ENCODE measurements around the gene PADI6. TPM values are rescaled to one million over a fixed set of nuclear protein-coding genes. Genes with fewer than 3 reads are reported as not detected.

PADI6 gene
- total RNA-seq, 1 experiment from 2014 or later, result not detected

DNA sequence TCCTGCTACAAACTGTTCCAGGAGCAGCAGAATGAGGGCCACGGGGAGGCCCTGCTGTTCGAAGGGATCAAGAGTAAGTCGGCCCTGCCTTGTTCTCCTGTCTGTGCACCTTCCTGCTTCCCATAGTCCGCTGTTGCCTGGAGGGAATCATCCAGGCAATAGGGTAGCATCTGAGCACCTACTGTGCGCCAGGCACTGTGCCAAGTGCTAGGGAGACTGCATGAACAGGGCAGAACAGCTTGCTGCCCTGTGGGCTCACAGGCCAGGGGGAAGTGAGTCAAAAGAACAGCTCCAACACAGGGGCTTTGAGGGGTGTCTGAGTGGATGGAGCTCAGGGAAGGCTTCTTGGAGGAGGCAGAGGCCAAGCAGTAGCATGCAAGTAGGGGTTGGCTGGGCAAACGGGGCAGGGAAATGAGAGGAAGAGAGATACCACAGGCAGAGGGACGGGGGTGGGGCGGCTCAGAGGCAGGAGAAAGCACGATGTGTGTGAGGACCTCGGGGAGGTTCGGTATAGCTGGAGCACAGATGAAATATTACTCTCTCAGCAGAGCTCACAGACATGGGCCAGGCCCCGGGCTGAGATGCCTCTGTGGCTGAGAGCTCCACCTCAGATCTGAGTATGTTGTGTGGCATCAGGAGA, 15.5 kb upstream of the PADI6 start:
- no peak for DNase-seq (ENCODE audit: low read depth)

DNA sequence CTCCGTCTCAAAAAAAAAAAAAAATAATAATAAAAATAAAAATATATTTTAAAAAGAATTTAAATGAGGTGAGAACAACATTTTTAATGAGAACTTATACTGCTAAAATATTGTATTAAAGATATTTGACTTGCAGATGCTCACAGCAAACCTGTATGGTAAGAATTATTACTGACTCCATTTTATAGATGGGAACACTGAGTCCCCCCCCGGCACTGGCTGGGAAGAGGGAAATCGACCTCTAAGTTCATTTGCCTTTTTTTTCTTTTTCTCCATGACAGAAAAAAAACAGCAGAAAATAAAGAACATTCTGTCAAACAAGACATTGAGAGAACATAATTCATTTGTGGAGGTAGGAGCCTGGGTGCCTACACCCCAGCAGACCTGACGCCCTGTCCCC, 13.4 kb upstream of the PADI6 start:
- DNase-seq (ENCODE audit: low read depth), result no peak

DNA sequence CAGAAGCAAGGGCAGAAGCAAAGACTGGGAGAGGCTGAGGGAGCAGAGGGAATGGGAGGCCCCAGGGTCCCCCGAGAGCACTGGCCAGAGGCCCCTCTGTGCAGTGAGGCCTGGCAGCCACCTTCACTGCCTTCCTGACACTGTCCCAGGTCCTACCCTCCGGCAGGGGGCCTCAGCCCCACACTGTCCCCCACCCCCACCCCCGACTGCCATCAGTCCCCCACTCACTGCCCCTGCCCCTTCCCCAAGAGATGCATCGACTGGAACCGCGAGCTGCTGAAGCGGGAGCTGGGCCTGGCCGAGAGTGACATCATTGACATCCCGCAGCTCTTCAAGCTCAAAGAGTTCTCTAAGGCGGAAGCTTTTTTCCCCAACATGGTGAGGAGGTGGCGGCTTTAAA, 13.0 kb upstream of the PADI6 start:
- no peak for DNase-seq (ENCODE audit: low read depth)

DNA sequence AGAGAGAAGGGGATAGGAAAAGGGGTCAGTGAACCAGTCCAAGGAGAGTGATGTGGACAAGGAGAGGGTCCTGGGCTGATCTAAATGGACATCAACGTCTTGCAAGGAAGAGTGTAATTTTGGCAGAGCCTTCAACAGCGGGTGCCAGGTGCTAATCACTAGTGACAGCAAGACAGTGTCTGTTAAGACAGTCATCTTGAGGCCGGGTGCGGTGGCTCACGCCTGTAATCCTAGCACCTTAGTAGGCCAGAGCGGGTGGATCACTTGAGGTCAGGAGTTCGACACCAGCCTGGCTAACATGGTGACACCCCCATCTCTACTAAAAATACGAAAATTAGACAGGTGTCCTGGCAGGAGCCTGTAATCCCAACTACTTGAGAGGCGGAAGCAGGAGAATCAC, 12.2 kb upstream of the PADI6 start:
- DNase-seq (ENCODE audit: low read depth), result no peak

DNA sequence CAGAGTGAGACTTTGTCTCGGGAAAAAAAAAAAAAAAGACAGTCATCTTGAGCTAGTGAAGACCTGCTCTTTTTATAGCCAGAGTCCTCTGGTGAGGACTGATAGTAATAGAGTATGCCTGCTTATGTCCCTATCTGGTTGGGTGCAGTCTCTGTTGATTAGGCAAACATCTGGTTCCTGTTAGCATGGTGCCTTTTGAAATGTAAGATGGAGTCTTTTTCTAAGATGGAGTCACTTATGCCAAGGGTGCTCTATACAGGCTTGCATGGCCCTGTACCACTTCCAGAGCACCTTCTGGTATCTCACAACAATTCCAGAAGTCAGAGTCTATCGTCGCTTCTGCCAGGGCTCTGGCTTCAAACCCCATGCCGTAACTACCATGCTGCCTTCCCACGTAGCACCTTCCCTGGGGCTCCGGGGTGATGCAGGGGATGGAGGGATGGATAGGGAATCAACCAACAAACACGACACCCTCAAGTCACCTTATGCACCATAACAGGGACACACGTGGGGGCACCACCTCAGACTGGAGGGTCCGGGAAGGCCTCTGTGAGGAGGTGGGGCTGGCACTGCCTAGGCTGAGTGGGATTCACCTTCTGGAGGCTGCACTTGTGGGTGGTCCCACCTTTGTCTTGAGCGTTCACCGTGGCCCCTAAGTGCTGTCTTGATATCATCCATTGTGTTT, 11.6 kb upstream of the PADI6 start:
- no peak for DNase-seq (ENCODE audit: low read depth)

DNA sequence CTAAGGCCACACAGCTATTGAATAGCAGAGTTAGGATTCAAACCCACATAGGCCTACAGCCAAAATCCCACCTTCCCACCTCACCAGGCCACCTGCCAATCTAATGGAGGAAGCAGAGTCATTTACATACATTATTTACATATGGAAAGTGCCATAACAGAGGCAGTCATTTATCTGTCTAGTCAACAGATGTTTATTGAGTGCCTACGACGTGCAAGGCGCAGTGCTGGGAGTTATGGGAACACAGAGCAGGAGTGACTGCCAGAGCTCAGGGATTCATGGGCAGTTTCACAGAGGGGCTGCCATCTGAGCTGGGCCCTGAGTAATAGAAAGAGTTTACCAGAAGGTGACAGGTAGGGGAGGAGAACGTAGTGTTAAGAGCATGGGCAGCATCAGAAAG, 10.3 kb upstream of the PADI6 start:
- no peak for DNase-seq (ENCODE audit: low read depth)

DNA sequence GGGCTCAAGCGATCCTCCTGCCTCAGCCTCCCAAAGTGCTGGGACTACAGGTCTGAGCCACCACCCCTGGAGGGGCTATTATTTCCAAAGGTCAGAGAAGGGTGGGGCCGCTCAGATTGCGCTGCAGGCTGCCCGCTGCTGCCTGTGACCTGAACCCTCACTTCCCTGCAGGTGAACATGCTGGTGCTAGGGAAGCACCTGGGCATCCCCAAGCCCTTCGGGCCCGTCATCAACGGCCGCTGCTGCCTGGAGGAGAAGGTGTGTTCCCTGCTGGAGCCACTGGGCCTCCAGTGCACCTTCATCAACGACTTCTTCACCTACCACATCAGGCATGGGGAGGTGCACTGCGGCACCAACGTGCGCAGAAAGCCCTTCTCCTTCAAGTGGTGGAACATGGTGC, 8.6 kb upstream of the PADI6 start:
- DNase-seq (ENCODE audit: low read depth), result no peak

DNA sequence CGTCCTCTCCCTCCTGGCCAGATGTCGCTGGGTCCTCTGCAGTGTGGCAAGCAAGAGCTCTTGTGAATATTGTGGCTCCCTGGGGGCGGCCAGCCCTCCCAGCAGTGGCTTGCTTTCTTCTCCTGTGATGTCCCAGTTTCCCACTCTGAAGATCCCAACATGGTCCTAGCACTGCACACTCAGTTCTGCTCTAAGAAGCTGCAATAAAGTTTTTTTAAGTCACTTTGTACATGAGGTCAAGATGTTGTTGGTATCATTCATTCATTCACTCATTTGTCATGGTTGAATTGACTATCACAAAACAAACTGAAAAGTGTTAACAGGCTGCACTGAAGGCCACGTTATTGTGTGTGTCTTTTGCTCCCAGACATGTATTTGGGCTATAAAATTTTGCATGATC, 8.2 kb upstream of the PADI6 start:
- no peak for DNase-seq (ENCODE audit: low read depth)

DNA sequence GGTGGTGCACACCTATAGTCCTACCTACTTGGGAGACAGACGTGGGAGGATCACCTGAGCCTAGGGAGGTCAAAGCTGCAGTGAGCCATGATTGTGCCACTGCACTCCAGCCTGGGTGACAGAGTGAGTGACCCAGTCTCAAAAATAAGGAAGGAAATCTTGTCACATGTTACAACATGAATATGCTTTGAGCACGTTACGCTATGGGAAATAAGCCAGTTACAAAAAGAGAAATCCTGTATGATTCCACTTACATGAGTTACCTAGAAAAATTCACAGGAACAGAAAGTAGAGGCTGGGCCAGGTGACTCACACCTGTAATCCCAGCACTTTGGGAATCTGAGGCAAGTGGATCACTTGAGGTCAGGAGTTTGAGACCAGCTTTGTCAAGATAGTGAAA, 6.7 kb upstream of the PADI6 start:
- DNase-seq (ENCODE audit: low read depth), result no peak

DNA sequence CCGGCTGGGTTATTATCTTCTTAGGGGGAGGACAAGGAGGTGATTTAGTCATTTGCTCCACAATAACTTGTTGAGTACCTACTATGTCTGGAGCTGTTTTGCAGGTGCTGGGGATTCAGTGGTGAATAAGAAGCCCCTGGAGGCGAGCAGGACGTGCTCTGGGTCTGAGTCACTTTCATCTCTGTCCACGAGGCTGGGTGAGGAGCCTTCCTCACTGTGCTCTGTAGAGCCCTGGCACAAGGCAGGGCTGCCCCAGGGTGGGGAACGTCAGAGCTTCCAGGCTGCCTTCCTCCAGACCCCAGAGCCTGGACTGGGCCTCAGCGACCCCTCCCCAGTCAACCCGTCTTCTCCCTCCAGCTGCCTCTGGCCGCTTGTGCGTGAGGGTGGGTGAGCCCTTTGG, 2.5 kb upstream of the PADI6 start:
- peak; percentile 82 for DNase-seq (ENCODE audit: low read depth)

DNA sequence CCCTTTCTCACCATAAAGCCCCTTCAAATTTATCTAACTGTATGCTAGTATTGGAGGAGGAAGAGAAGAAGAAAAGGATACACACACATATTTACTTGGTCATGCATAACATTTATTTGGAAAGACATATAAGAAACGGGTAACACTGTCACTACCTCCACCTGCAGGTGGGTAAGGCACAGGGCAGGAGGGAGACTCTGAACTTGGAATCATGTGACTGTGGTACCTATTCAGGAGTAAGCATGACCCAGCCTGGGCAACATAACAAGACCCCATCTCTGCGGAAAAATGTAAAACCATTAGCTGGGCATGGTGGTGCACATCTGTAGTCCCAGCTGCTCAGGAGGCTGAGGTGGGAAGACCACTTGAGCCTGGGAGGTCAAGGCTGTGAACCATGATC, 1.4 kb upstream of the PADI6 start:
- DNase-seq (ENCODE audit: low read depth), result peak; percentile 24

DNA sequence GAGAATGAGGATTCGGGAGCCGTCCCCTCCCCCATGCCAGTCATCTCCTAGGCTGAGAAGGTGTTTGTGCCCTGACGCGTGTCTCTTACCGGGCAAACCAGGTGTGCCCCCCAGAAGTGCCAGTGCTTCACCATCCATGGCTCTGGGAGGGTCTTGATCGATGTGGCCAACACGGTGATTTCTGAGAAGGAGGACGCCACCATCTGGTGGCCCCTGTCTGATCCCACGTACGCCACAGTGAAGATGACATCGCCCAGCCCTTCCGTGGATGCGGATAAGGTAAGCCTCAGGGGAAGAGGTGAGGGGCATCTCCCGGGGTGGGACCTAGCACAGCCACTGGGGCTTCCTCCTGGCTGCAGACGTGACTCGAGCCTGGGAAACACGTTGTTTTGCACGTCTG, 959 bp downstream of the PADI6 start:
- DNase-seq (ENCODE audit: low read depth), result no peak

DNA sequence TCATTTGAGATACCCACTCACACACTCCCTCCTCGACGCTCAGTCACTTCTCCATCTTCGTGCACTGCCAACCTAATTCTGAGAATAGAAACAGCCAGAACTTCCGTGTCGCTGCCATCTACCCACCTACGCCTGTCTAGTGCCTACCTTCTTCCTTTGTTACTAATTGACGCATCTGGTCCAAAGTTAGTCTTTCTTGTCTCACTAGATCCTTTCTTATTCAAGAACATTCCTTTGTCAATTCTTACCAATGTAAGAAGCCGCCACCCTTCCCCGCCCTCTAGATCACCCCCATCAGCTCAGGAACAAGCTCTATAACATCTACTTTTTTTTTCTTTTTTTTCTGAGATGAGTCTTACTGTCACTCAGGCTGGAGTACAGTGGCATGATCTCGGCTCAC, 3.7 kb downstream of the PADI6 start:
- no peak for DNase-seq (ENCODE audit: low read depth)

DNA sequence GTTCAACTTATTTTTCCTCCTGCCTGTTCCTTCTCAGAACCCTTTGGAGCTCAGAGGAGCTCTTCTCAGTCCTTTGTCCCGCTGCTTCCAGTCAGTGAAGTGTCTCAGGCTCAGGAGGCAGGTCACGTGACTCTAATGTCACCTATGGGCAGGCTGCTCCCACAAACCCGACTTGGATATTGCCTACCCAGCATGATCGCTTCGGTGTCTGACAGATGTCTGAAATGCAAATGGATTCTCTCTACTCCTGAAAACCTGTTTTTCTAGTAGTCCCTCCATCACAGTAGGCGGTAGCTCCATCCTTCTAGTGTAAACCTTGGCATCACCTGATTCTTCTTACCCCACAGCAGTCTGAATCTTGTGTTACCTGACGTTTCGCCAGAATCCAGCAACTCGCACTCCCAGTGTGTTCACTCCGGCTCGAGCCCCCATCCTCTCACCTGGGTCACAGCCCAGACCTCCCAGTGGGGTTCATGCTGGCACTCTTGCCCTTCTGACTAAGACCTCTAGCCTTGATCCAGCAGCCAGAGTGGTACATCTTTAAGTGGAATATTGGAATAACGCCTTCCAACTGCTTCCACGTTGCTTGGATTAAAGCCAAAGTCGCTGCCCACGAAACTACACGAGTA, 5.4 kb downstream of the PADI6 start:
- DNase-seq (ENCODE audit: low read depth), result no peak

DNA sequence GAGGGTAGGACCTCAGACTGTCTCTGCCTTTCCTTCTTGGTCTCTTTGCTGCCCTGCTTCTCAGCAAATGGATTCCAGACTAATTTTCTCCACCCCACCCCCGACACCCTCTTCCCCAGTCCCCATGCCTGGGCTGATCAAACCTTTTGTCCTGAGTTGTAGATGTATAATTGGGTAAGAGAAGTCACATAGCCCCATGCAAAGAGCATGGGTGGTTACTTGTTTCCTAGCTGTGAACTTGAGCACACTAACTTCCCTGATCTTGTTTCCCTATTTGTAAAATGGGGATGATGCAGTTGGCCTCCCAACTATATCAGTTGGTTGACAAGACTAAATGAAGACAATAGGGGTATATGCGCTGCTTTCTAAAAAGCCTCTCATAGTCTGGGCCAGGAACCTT, 9.2 kb downstream of the PADI6 start:
- DNase-seq (ENCODE audit: low read depth), result no peak

DNA sequence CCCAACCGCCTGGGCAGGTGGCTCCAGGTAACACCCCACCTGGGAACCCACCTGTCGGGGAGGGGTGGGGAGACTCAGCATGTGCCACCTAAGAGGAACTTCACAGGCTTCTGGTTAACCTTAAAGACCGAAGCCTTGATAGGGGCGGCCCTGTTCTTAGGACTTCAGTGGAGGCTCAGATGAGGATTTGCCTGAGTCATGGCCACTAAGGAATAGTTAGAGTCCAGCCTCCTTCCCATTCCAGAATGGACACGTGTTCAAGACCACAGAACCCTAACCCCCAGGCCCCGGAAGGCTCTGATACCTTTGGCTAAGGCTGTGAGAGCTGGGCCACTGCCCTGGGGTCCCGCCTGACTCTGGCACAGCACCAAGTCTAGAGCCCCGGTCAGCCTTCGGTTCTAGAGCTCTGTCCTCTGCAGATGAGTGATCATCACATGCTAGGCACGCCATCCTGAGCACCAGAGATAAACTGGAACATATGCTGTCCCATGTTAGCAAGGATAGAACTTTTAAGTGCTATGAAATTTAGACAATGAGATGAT, 20.3 kb downstream of the PADI6 start:
- DNase-seq (ENCODE audit: low read depth), result peak; percentile 40

DNA sequence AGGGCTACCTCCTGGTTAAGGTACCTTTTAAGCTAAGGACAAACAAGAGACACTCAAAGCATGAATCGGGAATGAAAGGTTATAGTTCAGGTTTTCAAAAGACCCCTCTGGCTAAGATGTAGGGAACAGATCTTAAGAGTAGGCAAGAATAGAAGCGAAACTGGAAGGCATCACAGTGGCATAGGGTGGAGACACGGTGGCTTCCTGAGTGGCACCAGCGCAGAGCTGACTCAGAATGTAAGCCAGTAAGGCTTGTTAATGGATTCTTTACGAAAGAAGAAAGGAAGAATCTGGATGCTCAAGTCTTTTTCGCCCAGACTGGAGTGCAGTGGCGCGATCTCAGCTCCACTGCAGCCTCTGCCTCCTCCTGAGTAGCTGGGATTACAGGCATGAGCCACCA, 21.2 kb downstream of the PADI6 start:
- no peak for DNase-seq (ENCODE audit: low read depth)

DNA sequence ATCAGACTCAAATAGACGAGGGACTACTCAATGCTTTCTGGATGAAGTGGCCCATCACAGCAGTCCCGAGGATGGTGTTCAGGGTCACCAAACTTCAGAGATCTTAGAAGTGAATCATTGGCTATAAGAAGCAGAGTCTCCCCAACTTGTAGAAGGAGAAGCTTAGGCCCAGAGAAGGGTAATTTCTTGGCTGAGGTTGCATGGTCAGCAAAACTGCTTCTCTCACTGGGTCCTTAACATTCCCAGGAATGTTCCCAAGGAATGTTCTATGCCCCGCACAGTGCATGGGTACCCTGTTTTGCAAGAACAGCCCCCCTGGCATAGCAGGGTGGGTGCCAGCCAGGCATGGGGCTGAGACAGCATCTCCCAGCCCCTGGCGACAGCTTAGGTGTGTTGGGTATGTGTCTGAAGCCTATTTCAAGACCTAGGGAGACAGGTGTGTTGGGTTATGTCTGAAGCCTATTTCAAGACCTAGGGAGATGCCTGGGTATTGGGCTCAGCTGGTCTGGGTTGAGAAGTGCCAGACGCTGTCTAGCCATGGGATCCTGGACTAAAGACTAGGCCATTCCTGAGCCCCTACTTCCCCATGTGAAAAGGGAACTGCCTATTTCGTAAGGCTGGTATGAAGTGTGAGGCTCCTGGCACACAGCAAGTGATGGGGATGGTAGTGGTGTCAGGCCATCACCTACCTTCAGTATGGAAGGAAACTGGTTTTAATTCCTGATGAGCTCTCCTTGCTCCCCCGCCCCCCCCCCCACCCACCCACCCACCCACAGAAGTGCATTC, 26.1 kb downstream of the PADI6 start:
- no peak for DNase-seq (ENCODE audit: low read depth)

DNA sequence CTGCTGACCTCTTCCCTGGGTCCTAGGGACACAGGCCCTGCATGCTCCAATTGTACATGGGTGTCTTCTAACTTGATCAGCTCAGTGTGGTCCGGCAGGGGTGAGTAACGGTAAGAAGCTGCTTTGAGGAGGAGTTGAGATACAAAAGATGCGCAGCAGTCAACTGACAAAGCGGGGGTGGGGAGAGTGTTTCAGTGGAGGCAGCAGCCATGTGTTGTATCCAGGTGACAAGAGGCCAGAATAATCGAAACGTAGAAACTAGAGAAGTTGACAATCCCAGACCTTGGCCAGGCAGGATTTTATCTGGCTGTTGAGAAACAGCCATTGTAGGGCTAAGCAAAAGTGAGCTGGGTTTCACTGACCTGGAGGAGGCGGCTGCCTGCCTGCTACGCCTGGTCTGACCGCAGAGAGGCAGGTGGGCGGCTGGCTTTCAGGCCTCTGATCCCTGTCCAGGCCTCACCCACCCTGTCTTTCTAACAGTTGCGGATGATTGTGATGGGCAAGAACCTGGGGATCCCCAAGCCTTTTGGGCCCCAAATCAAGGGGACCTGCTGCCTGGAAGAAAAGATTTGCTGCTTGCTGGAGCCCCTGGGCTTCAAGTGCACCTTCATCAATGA, 28.8 kb downstream of the PADI6 start:
- no peak for DNase-seq (ENCODE audit: low read depth)

DNA sequence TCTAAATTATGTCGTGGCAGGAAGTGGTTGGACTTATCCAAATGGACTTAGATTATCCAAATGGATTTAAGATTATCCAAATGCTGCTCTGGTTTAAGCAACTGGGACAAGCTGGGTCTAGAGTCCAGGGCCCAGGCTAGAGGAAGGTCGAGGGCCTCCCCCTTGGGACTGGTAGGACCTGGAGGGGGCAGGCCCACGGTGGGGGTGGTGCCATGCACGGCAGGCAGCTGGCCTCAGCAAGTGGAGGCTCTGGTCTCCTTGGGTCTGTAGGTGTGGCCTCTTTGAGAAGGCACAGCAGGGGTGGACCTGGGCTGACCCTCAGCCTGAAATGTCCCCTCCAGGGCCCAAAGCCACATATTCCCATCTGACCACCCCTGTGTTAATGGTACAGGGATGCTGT, 29.8 kb downstream of the PADI6 start:
- no peak for DNase-seq (ENCODE audit: low read depth)

DNA sequence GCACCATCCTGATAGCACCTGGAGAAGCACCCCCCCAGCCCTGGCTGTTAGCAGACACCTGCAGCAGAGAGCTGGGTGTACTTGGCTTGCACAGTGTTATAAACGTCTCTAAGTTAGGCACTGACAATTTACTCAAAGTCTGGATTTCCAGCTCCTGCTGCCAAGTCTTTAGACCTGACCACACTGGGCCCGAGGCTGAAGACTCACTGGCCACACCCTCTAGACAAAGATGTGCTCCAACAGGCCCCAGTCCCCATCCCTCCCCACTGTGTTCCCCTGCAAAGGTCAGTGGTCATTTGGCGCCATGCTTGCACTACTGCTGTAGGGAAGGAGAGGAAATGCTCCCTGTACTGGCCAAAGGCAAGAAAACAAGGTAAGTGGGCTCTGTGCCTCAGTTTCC, 31.1 kb downstream of the PADI6 start:
- DNase-seq (ENCODE audit: low read depth), result peak; percentile 73

Data from M059J (cell line).